Liver (tissue), 9 donors: Measurements from ENCODE around the gene ANKRD16. TPM values are rescaled to one million over a fixed set of nuclear protein-coding genes. Genes with fewer than 3 reads are reported as not detected.

ENCODE experiments used
- DNase-seq: peaks from one replicate; pipeline ENCODE4 v3.0.0-alpha.2; 2017; ENCODE audit warnings: low spot score
- H3K27ac ChIP-seq, 2 donors: one replicate each; pipeline ENCODE4 v1.7.0; 2013; ENCODE audit warnings: inconsistent platforms in 2 of 2, low read length in 2 of 2, control low read depth in 1 of 2, low read depth in 1 of 2, mild to moderate bottlenecking in 1 of 2
- H3K27me3 ChIP-seq, 4 donors: one replicate each; pipeline versions ENCODE4 v1.6.1 to v1.7.0; 2013; ENCODE audit warnings: low read length in 3 of 4, inconsistent platforms in 1 of 4, mild to moderate bottlenecking in 1 of 4, moderate library complexity in 1 of 4; ENCODE audit not compliant: control insufficient read depth in 4 of 4, insufficient read depth in 4 of 4
- H3K36me3 ChIP-seq, 4 donors: one replicate each; pipeline versions ENCODE4 v1.6.1 to v1.7.0; 2013; ENCODE audit warnings: low read length in 3 of 4, mild to moderate bottlenecking in 3 of 4, low read depth in 1 of 4, moderate library complexity in 1 of 4; ENCODE audit not compliant: control insufficient read depth in 4 of 4, insufficient read depth in 3 of 4
- H3K4me1 ChIP-seq, 4 donors: one replicate each; pipeline versions ENCODE4 v1.6.1 to v1.7.0; 2013; ENCODE audit warnings: low read length in 3 of 4, mild to moderate bottlenecking in 3 of 4, moderate library complexity in 1 of 4; ENCODE audit not compliant: control insufficient read depth in 4 of 4, insufficient read depth in 4 of 4
- H3K4me3 ChIP-seq, 3 donors: one replicate each; pipeline versions ENCODE4 v1.6.1 to v1.7.0; 2013; ENCODE audit warnings: low read length in 3 of 3, control low read depth in 1 of 3, low read depth in 1 of 3, mild to moderate bottlenecking in 1 of 3
- H3K9ac ChIP-seq, 2 donors: one replicate each; pipeline ENCODE4 v1.7.0; 2013; ENCODE audit warnings: low read length in 2 of 2, mild to moderate bottlenecking in 2 of 2, moderate library complexity in 2 of 2, control low read depth in 1 of 2, low read depth in 1 of 2
- H3K9me3 ChIP-seq, 4 donors: one replicate each; pipeline versions ENCODE4 v1.6.1 to v1.7.0; 2013; ENCODE audit warnings: low read length in 3 of 4; ENCODE audit not compliant: control insufficient read depth in 4 of 4
- ATF3 ChIP-seq: IDR thresholded peaks from 2 replicates; pipeline ENCODE4 v1.6.1; 2016; ENCODE audit warnings: antibody characterized with exemption
- CTCF ChIP-seq: fragments of 150-350 bp; IDR thresholded peaks from 2 replicates; pipeline ENCODE4 v1.5.1; 2017; ENCODE audit warnings: improper control_type of control experiment, low read depth, low read length; ENCODE audit not compliant: missing input control
- EGR1 ChIP-seq, 2 donors: IDR thresholded peaks; 2 replicates each; pipeline ENCODE4 v1.6.1; 2016 to 2018; ENCODE audit warnings: antibody characterized with exemption in 2 of 2, low read depth in 2 of 2
- FOXA1 ChIP-seq: IDR thresholded peaks from 2 replicates; pipeline ENCODE4 v1.6.1; 2016; ENCODE audit warnings: antibody characterized with exemption
- FOXA2 ChIP-seq: IDR thresholded peaks from 2 replicates; pipeline ENCODE4 v1.6.1; 2016; ENCODE audit warnings: antibody characterized with exemption
- GABPA ChIP-seq, 2 donors: IDR thresholded peaks in 1 of 2; conservative IDR thresholded peaks in 1 of 2; 2 replicates each; pipeline ENCODE4 v1.6.1; 2016; ENCODE audit warnings: antibody characterized with exemption in 2 of 2, mild to moderate bottlenecking in 1 of 2, moderate library complexity in 1 of 2
- HNF4A ChIP-seq, 2 donors: conservative IDR thresholded peaks; 2 replicates each; pipeline ENCODE4 v1.6.1; 2016; ENCODE audit warnings: antibody characterized with exemption in 2 of 2, mild to moderate bottlenecking in 2 of 2
- HNF4G ChIP-seq: IDR thresholded peaks from 2 replicates; pipeline ENCODE4 v1.6.1; 2016; ENCODE audit warnings: antibody characterized with exemption
- JUND ChIP-seq, 2 donors: IDR thresholded peaks; 2 replicates each; pipeline ENCODE4 v1.6.1; 2016; ENCODE audit warnings: antibody characterized with exemption in 2 of 2
- NR2F2 ChIP-seq: IDR thresholded peaks from 2 replicates; pipeline ENCODE4 v1.6.1; 2016; ENCODE audit warnings: antibody characterized with exemption
- RAD21 ChIP-seq, 2 donors: IDR thresholded peaks; 2 replicates each; pipeline ENCODE4 v1.6.1; 2016; ENCODE audit warnings: antibody characterized with exemption in 2 of 2, mild to moderate bottlenecking in 2 of 2
- RXRA ChIP-seq, 2 donors: IDR thresholded peaks; 2 replicates each; pipeline ENCODE4 v1.6.1; 2017 to 2018; ENCODE audit warnings: antibody characterized with exemption in 2 of 2, mild to moderate bottlenecking in 1 of 2
- SP1 ChIP-seq: IDR thresholded peaks from 2 replicates; pipeline ENCODE4 v1.6.1; 2018; ENCODE audit warnings: antibody characterized with exemption, mild to moderate bottlenecking
- TAF1 ChIP-seq: conservative IDR thresholded peaks from 2 replicates; pipeline ENCODE4 v1.6.1; 2016; ENCODE audit warnings: antibody characterized with exemption, mild to moderate bottlenecking
- ZBTB33 ChIP-seq: IDR thresholded peaks from 2 replicates; pipeline ENCODE4 v1.6.1; 2016; ENCODE audit warnings: antibody characterized with exemption
- WGBS: extraction: QIAGEN DNeasy Blood & Tissue Kit; methylation state at CpG from one replicate; pipeline ENCODE4 v1.1.7; 2013; 5-methylcytosine and 5-hydroxymethylcytosine counted together
- polyA plus RNA-seq, 2 donors: library from polyadenylated mRNA; stranded (reverse) in 1 of 2; unstranded in 1 of 2; fragments of 200-250 nt in 1 of 2; fragments of >200 nt in 1 of 2; fragmentation: Nextera tagmentation in 1 of 2; extraction: Ambion mirVana in 1 of 2; gene quantifications; one replicate each; pipeline versions ENCODE4 v1.2.1 to v1.2.3, GENCODE V29; 2013 to 2015
- total RNA-seq, 2 donors: library from RNA; depleted of rRNA; stranded (reverse); fragments of >200 nt; gene quantifications; one replicate each; pipeline ENCODE4 v1.2.3, GENCODE V29; 2014
- TF ChIP-seq, protein P1 (sequence below): IDR thresholded peaks from 2 replicates; pipeline ENCODE4 v1.6.1; 2016; ENCODE audit warnings: antibody characterized with exemption
- donor health status: healthy.
- donor health status: healthy.
- donor health status: healthy.
- donor health status: healthy.
- donor health status: healthy.

ANKRD16 gene
- total and polyA plus RNA-seq, 4 donors = 1.1 to 3.6 (median 2.3) TPM

DNA sequence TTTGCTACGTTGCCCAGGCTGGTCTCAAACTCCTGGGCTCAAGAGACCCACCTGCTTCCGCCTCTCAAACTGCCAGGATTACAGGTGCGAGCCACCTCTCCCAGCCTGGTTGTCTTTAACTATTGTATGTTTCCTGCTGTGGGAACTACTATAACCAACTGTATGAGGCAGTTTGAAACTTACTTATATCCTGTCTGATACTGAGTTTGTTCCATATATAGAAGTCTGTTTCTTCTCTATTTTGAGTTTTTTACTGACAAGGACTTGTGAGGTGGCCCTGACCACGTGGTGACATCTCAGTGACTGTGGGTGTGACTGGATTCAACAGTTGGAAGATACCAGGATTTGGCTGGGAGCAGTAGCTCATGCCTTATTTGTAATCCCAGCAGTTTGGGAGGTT lies 14.5 kb upstream of the ANKRD16 start:
- no peak overlapping the region for H3K9ac ChIP-seq
- no peaks in the 10 kb centered on the region for H3K27me3 ChIP-seq
- H3K9me3 ChIP-seq = no peaks in the 10 kb centered on the region
- no peak for DNase-seq
- peaks cover 0 to 4% (median 3%) of the 10 kb centered on the region in 4 donors for H3K4me1 ChIP-seq
- TF ChIP-seq HNF4A (conservative IDR thresholded peaks at IDR 0.05) = no peak
- no peak for TF ChIP-seq SP1
- TF ChIP-seq, protein P1, sequence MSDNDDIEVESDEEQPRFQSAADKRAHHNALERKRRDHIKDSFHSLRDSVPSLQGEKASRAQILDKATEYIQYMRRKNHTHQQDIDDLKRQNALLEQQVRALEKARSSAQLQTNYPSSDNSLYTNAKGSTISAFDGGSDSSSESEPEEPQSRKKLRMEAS = no peak
- no peak for TF ChIP-seq FOXA2
- TF ChIP-seq RAD21 (IDR thresholded peaks at IDR 0.05) = no peak
- no peak for TF ChIP-seq EGR1 (IDR thresholded peaks at IDR 0.05; ENCODE audit: low read depth in 2 of 2)
- no peak for TF ChIP-seq FOXA1
- TF ChIP-seq GABPA (IDR thresholded peaks at IDR 0.05 in 1 of 2, conservative IDR thresholded peaks at IDR 0.05 in 1 of 2) = no peak
- no peak for TF ChIP-seq ATF3
- TF ChIP-seq HNF4G = no peak
- TF ChIP-seq TAF1 = no peak
- TF ChIP-seq CTCF = no peak
- no peak for TF ChIP-seq ZBTB33
- WGBS = 73% methylated on average over 4 of the region's 4 CpGs
- H3K4me3 ChIP-seq = no peak overlapping the region
- H3K27ac ChIP-seq = no peak overlapping the region
- H3K36me3 ChIP-seq = peaks cover 4 to 19% (median 14%) of the 10 kb centered on the region in 4 donors

DNA sequence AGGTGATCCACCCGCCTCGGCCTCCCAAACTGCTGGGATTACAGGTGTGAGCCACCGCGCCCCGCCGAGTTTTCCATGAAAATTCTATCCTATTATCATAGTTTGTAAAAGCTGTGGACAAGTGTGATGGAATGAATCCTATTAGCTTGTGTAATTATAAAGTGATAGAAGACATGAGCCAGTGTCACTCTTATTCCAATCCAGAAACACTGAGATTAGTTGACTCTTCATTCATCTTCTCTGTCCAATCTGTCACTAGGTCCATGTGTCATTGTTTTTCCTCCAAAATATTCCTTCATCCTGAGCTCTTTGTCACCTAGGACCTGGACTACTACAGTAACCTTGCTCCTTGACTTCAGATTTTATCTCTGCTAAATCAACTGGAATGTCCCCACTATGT lies 13.9 kb upstream of the ANKRD16 start:
- no peak for DNase-seq

More for the DNA sequence above, 13.9 kb upstream of the ANKRD16 start:
- Histone ChIP-seq H3K27me3 (no peaks in the 10 kb centered on the region), H3K4me3 (no peak overlapping the region), H3K9ac (no peak overlapping the region), H3K36me3 (peaks cover 0 to 14% (median 9%) of the 10 kb centered on the region in 4 donors), H3K4me1 (peaks cover 0 to 4% (median 3%) of the 10 kb centered on the region in 4 donors), H3K9me3 (no peaks in the 10 kb centered on the region), H3K27ac (no peak overlapping the region)
- TF ChIP-seq NR2F2 = no peak
- no peak for TF ChIP-seq ZBTB33
- TF ChIP-seq JUND (IDR thresholded peaks at IDR 0.05) = no peak
- no peak for TF ChIP-seq ATF3
- no peak for TF ChIP-seq HNF4G
- no peak for TF ChIP-seq FOXA1
- no peak for TF ChIP-seq RXRA (IDR thresholded peaks at IDR 0.05)
- over 99% methylated on average over 6 of the region's 6 CpGs for WGBS
